GM19397 (cell line): ENCODE data around the gene AK2.
"Not testable (repeated sequence)": the region's sequence is repeated elsewhere in the genome, so short reads cannot be mapped to it uniquely, and the experiment has no call there.

ENCODE experiments used
- ATAC-seq: cut with Tn5 transposase; IDR thresholded peaks from one replicate; pipeline ENCODE4 v1.9.1; 2021; ENCODE audit warnings: mild to moderate bottlenecking, moderate library complexity; ENCODE audit not compliant: unreplicated experiment

Gene AK2

DNA sequence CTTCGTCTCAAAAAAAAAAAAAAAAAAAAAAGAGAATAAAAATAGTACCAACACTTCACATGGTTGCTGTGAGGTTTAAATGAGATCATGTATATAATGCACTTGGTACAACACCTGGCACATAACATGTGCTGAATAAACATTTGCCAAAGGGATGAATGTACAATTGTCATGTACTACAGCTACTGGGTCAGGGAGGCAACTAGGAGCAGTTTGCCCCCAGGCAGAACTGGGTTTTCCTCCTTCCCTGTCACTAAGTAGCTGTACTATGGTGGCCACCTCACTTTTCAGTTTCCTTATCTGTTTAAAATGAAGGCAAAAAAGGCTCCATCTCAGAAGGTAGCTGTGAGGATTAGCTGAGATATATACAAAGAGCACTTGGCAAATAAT is 11.5 kb downstream of the AK2 start:
- no peak for ATAC-seq

DNA sequence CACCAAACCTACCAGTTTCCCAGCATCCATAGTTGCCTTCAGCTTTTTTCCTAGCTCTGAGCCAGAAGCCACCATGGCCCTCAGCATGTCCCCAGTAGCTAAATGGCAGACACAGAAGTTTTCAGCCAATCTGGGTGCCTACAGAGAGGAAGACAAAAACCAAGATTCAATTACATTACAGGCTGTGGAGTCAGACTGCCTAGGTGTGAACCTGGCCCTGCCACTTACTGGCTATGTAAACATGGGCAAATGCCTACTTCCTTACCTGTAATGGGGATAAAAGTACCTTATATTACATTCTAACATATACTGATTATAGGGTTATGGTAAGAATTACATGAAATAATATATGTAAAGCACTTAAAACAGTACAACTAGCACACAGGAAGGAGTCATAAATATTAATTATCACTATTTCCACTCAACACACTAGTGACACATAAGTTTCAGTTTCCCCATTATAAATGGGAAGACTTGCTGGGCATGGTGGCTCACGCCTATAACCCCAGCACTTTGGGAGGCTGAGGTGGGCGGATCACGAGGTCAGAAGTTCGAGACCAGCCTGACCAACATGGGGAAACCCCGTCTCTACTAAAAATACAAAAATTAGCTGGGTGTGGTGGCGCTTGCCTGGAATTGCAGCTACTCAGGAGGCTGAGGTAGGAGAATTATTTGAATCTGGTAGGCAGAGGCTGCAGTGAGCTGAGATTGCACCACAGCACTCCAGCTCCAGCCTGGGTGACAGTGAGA is 12.1 kb downstream of the AK2 start:
- ATAC-seq: not testable (repeated sequence)

DNA sequence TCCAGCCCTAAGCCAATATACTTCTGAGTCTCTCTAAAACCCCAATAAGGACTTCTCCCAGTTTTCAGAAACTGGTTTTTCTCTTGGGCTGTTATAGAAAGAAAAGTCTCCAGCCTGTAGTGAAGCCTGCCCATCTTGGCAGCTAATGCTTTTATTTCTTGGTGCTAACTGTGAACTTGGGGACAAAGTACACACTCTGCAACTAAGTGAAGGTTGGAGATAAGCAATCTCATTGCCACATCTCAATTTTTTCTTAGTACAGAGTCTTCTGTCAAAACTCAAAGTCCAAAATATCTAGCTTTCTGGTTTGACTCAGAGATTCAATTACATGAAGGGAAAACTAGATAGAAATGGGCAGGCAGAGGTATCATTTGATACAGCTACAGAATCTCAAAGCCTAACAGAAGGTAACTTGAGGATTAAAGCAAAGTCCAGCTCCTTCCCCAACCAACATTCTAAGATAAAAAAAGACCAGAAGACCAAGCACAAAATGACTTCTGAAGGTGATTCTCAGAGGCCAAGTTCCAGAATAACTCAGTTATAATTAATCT is 14.0 kb downstream of the AK2 start:
- no peak for ATAC-seq

DNA sequence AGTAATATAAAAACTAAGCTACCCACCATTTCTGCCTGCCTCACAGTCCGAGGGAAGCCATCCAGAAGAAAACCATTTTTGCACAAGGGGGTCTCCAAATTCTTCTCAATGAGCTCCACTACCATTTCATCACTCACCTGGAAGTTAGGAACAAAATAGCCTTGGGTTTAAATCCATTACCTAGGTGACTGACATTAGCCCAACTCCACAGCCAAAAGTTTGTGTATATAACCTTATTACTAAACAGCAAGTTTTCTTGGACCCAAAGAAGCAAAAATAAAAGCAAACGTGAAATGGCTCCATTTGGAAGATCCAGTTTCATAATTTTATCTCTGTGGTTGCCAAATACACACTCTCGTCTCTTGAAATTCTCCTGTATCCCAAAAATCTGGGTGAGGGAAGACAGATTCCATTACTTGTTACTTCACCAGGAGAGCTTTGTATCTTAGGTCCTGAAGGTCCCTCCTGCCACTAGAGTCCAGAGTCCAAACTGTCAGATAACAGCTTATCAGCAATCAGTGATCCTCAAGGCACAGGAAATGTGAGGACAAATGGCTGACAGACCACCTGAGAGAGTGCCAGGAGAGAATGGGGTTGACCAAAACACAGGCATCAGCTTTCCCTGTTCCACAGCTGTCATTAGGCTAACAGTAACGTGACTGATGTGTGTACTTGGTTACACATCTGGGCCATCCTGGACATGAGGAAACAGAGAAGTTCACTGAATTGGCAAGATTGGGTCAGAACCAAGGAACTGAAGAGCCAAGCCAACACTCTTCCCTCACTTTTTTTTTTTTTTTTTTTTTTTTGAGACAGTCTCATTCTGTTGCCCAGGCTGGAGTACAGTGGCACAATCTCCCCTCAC is 14.9 kb downstream of the AK2 start:
- ATAC-seq: no peak

DNA sequence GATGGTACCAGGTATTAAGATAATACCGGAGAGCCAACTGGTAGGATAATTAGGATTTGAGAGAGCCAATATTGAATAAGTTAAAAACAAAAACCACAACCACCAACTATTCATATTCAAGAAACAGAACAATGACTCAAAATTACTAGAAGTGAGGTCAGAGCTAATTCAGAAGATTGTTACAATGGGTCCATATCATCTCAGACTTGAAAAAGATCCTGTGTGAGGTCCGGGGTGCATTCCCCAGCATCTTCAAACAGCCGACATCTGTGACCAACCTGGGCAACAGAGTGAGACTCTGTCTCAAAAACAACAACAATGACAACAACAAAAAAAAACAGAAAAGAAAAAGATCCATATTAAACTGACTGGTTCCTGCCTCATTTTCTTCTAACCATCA is 18.6 kb downstream of the AK2 start:
- no peak for ATAC-seq

DNA sequence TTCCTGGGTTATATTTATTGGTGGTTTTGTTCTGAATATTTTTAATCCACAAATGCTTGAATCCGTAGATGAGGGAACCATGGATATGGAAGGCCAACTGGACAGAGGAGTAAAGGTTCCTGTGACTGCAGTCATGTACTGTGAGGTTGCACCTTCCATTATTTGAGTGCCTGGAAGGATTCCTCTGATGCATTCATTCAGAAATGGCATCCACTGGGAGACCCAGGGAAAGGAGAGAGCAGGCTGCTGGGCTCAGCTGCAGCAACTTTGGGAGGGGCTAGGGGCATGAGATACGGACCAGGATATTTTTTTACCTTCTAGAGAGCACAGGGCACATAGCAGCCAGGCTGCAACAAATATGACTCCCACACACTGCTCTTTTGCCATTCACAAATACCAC is 19.5 kb downstream of the AK2 start:
- no peak for ATAC-seq

DNA sequence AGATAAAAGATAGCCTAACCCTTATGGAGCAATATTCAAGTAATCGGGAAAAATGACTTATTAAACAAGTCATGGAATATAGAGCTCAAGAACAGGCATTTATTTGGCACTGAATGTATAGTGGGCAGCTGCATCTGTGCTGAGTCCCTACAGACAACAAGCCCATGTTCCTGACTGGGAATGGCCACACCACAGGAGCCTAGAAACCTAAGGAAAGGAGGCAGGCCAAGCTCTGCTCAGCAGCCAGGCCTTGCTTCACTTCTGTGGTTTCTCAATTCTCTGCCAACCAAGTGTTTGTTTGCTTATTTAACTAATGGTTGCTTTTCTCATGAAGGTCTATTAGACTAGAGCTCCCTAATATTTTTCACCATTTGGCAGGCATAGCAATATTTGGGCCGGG is 21.5 kb downstream of the AK2 start:
- ATAC-seq: no peak

DNA sequence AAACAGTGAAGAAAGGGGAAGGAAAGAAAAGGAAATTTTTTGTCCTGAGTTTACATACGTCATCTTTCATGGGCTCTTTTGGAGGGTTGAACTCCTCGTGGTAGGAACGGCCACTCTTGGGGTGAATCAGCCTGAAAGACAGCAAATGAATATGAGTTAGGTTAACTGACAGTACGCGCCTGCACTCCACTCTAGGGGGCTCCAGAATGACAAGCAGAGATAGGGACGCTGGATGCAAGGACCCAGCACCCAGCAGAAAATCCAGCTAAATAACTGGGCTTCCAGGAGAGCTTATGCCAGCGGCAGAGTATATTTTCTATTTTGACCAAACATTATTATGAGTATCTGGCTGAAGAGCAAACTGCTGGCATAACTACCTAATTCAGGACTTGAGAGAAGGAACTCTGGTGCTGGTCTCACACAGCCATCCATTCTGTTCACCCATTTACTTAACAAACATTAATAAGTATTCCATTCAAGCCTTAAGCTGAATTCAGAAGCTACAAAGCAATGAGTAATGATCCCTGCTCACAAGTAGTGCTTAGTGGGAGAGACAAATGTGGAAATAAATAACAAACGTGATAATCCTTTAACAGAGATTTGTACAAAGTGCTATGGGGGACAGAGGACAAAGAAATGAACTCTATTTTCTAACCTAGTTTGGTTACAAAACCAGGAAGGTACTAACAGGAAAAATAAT is 22.1 kb downstream of the AK2 start:
- ATAC-seq: no peak

DNA sequence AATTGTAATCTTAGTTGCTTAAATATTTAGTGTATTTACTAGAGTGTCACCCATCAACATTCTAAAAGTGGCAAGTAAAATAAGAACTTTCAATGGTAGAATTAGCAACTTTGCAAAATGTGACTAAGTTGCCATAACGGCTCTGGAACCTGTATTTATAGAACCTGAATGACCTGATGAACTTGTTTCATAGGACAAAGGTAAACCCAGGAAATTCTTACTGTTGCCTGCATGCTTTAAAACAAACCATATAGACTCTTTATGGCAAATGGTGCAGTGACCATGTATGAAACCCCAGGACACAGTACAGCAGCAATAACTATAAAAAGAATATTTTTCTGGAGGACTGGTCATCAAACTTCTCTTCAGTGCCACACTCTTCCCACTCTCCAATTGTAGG is 22.9 kb downstream of the AK2 start:
- ATAC-seq: no peak

DNA sequence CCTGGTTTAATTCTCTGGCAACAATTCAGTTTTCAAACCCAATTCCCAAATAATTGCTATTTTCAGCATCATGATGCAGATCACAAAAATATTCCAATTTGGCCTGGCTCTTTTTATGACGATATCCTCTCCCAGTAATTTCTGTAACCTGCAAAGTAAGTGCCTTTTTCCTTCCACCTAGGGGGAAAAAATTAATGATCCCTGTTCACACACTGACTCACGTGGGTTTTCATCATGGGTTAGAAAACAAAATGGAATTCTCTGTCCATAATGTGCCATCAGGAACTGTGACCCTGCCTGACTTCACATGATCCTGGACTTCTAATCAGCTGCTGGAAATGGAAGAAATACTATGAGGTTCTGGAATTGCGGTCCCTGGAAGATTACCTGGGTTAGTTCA is 24.5 kb downstream of the AK2 start:
- no peak for ATAC-seq

DNA sequence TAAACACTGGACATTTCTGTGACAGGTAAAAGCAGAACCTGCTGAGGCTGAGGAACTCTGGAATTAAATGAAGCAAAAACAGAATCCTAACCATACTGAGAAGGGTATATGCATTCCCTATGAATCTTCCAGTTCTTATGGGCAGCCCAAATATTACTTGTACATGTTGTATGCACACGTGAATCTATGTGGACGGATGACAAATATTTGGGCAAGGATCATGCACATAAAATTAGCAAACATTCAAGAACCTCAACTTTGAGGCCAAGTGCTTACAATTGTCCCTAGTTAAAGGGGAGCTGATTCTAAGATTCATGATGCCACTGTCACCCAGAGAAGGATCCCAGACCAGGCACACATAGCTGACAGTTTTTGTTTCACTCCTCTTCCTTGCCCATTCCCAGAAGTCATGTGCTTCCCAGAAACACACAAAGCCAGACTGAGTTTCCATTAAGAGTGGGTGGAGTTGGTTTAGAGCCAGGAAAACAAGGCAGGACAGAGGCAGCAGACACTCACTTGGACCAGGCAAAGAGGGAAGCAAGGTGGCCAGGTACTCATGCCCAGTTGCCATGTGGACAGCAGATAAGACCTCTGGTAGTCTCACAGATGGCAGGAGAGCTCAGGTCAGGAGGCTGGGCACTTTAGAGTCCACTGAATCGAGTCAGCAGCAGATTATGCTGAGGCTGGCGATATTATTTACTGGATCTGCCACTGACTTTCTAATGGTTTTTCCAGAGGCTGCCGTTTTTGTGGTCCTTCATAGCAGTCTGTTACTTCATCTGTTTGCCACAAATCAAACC is 25.6 kb downstream of the AK2 start:
- no peak for ATAC-seq

DNA sequence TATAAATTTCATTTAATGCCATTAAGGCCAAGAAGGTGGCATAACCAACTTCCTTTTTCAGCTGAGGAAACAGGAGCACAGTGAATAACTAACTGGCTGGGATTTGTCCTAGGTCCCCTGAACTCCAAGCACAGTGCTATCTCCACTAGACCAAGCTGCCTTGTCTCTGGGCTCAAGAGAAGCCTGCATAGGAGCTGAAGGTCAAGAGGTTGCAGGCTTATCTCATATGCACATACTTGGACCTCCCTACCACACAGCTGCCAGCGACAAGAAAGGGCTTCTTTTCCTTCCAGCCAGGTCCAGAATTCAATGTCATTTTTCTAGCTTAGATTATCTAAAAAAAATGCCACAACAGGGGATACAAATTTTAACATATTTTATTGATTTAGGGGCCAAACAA is 27.1 kb downstream of the AK2 start:
- no peak for ATAC-seq

DNA sequence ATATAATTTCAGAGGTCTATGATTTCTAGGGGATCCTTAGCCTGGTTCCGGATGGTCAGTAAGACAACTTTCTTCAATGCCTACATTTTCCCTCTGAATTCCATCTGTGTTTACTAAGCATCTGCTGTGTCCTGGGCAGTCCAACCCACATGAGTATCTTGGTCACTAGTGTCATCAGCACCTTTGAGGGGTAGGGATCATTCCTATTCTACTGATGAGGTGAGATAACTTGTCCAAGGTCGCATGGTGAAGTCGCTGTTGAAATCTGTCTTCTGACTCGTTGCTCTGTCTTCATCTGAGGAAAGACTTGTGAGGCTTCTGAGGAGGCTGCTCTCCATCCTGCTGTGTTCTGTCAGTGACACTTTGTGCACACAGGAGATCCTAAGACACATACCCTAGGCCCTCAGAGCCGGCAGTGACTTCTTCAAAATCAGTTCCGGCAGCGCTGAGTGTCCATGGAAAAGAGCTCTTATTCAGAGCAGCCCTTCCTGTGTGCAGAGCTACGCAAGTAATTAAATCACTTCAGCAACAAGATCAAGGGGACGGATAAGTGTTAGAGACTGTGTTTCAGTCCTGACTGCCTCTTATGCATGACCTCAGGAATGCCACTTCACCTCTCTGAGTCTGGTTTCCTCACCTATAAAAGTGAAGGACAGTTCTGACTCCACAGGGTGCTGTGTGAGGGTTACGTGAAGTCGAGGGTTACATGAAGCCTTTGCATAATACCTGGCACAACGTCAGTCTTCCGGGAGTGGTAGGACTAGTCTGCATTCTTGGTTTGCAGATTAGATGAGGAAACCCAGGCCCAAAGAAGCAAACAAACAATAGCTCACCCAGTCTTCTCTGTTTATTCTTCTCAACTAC is 28.4 kb downstream of the AK2 start:
- ATAC-seq: no peak

DNA sequence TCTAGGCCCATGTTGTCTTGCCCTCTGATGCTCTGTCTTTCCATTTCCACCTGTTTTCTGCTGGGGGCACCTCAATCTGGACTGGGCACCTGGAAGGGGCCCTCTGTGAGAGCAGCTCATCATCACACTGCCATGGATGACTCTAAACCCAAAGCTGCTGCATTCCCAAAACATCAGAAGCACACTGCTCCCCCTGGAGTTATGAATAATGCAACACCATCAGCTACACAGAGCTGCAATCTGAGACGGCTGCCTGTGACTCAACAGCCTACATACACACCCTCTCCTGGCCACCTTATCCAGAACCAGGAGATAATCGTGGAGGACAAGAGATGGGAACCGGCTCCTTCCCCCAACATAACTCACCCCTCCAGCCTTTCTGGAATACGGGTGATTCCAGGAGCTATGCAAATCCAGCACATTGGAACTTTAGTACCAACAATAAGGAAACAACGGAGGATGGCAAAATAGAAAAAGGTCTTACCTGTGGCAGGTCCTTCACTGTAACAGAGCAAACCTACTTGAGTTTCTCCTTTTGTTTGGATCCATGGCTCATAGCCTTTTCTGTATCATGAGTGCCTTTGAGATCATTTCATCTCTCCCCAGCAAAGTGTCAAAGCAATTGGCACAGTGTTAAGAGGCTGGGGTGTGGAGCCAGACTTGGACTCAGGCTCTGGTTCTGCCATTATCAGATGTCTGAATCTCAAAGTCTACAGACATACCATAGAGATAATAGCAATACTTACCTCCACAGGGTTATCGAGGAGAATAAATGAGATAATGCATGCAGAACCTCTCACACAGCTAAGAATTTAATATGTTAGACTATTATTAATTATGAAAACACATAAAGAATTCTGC is 29.3 kb downstream of the AK2 start:
- no peak for ATAC-seq

DNA sequence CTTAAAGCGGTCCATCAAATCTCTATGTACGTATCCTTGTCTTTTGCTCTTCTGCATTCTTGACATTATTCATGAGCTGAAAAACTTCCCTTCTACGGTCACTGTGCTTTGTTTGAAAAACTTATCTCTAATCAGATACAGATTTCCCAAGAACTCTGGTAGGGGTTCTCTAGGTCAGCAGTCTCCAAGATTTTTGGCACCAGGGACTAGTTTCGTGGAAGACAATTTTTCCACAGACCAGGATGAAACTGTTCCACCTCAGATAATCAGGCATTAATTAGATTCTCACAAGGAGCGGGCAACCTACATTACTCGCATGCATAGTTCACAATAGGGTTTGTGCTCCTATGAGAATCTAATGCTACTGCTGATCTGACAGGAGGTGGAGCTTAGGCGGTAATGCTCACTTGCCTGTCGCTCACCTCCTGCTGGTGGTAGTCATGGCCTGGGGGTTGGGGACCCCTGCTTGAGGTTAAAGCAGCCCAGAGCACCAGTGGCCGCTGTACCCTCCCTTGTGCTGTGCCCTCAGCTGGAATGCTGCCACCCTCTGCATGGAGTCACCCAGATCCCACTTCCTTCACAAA is 30.8 kb downstream of the AK2 start:
- ATAC-seq: no peak

DNA sequence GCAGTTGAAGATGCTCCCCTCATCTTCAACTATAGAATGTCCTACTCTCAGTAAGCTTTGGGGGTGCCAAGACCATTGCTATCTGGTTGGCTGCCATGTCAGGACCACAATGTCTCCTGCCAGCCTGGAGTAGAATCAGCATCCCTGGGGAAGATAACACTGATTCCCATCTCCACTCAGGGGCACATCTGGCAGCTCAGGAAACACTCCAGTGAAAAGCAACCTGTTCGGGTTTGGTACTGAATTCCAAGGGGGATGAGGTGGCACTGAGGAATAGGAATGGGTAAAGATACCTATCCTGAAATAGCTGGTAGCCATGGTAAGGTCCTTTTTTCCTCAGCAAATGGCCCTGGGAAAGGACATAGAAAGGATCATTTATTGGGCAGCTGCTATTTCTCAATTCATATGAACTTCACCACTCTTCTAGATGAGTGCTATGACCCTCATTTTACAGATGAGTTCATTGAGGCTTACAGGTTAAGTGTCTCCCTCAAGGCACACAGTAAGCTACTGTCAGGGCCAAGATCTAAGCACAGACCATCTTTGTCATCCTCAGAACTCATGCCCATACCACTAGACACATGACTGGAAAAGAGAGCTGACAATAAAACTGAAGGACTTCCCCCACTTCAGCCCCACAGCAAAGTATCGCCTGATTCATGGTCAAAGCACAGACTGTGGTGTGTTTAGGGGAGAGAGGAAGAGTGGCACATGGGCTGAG is 31.4 kb downstream of the AK2 start:
- ATAC-seq: no peak

DNA sequence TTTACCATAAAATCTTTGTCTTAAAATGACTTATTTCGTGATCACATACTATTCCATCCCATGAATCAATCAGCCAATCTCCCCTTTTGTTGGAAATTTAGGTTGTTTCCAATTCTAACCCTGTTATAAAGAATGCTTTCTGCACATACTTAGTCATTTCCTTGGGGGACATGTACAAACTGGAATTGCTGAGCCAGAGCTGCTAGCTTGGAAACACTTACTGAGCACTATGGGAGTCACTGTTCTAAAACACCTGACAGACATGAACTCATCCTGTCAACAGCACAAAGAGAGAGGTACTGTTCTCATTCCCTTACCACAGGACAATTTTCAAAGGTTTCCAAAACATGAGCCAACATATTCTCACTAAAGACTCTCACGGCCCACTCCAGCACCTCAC is 32.1 kb downstream of the AK2 start:
- ATAC-seq: no peak

DNA sequence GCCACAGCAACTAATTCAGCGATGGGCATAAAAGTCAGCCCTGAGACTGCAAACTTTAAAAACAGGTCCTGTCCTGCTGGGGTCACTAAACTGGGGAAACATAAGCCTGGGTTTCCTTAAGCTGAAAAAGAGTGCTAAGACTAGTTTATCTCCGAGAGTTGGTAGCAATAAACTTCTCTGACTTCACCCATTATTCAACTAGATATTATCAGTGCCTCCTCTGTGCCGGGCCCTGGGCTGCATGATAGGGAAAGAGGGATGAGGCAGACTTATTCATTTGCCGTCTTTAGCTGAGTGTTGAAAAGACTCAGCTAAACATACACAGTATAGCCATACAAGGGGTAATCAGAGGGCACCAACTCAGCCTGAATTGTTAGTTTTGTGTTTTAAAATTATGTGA is 33.0 kb downstream of the AK2 start:
- no peak for ATAC-seq
